Measurements from ENCODE around the gene HOXA11.

The HOXA11 gene

GRCh38 chr7:27211084-27211446 is 26.0 kb upstream of the HOXA11 start:
- H3K9me3 Mint-ChIP-seq, result no peaks in the 10 kb centered on the region
- H3K27ac Mint-ChIP-seq, result no peak overlapping the region
- peaks cover 29% of the 10 kb centered on the region for H3K4me1 Mint-ChIP-seq
- ATAC-seq (no peak), DNase-seq (no peak)
- peaks cover 100% of the 10 kb centered on the region for H3K27me3 Mint-ChIP-seq
- no peak overlapping the region for H3K4me3 Mint-ChIP-seq

- peak overlapping the region; percentile 45 to 57 for H3K4me3 Mint-ChIP-seq
- H3K27ac Mint-ChIP-seq, result no peak overlapping the region
- ATAC-seq, result peak; percentile 56
Measured at GRCh38 chr7:27210441-27211083, 25.5 kb upstream of the HOXA11 start.

GRCh38 chr7:27209933-27210440 is 25.0 kb upstream of the HOXA11 start:
- Mint-ChIP-seq H3K4me1 (peaks cover 40% of the 10 kb centered on the region), H3K27me3 (peaks cover 100% of the 10 kb centered on the region), H3K9me3 (no peaks in the 10 kb centered on the region), H3K27ac (no peak overlapping the region), H3K4me3 (peak overlapping the region; percentile 13 to 45)
- DNase-seq (no peak), ATAC-seq (no peak)

More at GRCh38 chr7:27210441-27211083, 25.5 kb upstream of the HOXA11 start:
- peak in 1 of 2 donors; percentile 43 for DNase-seq
- H3K9me3 Mint-ChIP-seq, result no peaks in the 10 kb centered on the region
- peaks cover 34% of the 10 kb centered on the region for H3K4me1 Mint-ChIP-seq
- H3K27me3 Mint-ChIP-seq, result peaks cover 100% of the 10 kb centered on the region

- no peak for DNase-seq
- Mint-ChIP-seq H3K27me3 (peaks cover 100% of the 10 kb centered on the region), H3K9me3 (no peaks in the 10 kb centered on the region), H3K4me3 (no peak overlapping the region), H3K4me1 (peaks cover 44% of the 10 kb centered on the region), H3K27ac (no peak overlapping the region)
- no peak for ATAC-seq
Measured at GRCh38 chr7:27208998-27209397, 24.0 kb upstream of the HOXA11 start.

GRCh38 chr7:27207348-27207985 is 22.4 kb upstream of the HOXA11 start:
- Mint-ChIP-seq H3K27ac (no peak overlapping the region), H3K27me3 (peaks cover 100% of the 10 kb centered on the region), H3K4me3 (no peak overlapping the region), H3K4me1 (peaks cover 44% of the 10 kb centered on the region), H3K9me3 (no peaks in the 10 kb centered on the region)
- no peak for DNase-seq
- ATAC-seq, result no peak

GRCh38 chr7:27205325-27206280 is 20.6 kb upstream of the HOXA11 start:
- peaks cover 100% of the 10 kb centered on the region for H3K27me3 Mint-ChIP-seq
- DNase-seq, result no peak
- no peaks in the 10 kb centered on the region for H3K9me3 Mint-ChIP-seq
- H3K4me3 Mint-ChIP-seq, result peak overlapping the region; percentile 15 to 35
- no peak for ATAC-seq
- peaks cover 56% of the 10 kb centered on the region for H3K4me1 Mint-ChIP-seq
- H3K27ac Mint-ChIP-seq, result peak overlapping the region in 1 of 2 donors; percentile 43

- peak overlapping the region in 1 of 2 donors; percentile 81 for H3K27ac Mint-ChIP-seq
Measured at GRCh38 chr7:27204851-27205322, 19.9 kb upstream of the HOXA11 start.

GRCh38 chr7:27203964-27204594 is 19.0 kb upstream of the HOXA11 start:
- no peak for DNase-seq
- Mint-ChIP-seq H3K27me3 (peaks cover 99% of the 10 kb centered on the region), H3K27ac (no peak overlapping the region), H3K4me3 (no peak overlapping the region), H3K4me1 (peaks cover 62% of the 10 kb centered on the region), H3K9me3 (no peaks in the 10 kb centered on the region)
- no peak for ATAC-seq

More at GRCh38 chr7:27204851-27205322, 19.9 kb upstream of the HOXA11 start:
- Mint-ChIP-seq H3K27me3 (peaks cover 100% of the 10 kb centered on the region), H3K4me1 (peaks cover 57% of the 10 kb centered on the region), H3K9me3 (no peaks in the 10 kb centered on the region), H3K4me3 (peak overlapping the region; percentile 6 to 53)
- ATAC-seq, result no peak
- DNase-seq, result no peak

- H3K4me1 Mint-ChIP-seq, result peaks cover 68% of the 10 kb centered on the region
- no peak overlapping the region for H3K4me3 Mint-ChIP-seq
- no peaks in the 10 kb centered on the region for H3K9me3 Mint-ChIP-seq
- ATAC-seq, result no peak
- no peak overlapping the region for H3K27ac Mint-ChIP-seq
- no peak for DNase-seq
- H3K27me3 Mint-ChIP-seq, result peaks cover 99% of the 10 kb centered on the region
Measured at GRCh38 chr7:27203365-27203953, 18.4 kb upstream of the HOXA11 start.

GRCh38 chr7:27202862-27203134 is 17.8 kb upstream of the HOXA11 start:
- no peak overlapping the region for H3K4me3 Mint-ChIP-seq
- H3K27me3 Mint-ChIP-seq, result peaks cover 99% of the 10 kb centered on the region
- ATAC-seq (no peak), DNase-seq (no peak)
- H3K27ac Mint-ChIP-seq, result no peak overlapping the region
- H3K4me1 Mint-ChIP-seq, result peaks cover 73% of the 10 kb centered on the region
- no peaks in the 10 kb centered on the region for H3K9me3 Mint-ChIP-seq

GRCh38 chr7:27202018-27202861 is 17.2 kb upstream of the HOXA11 start:
- Mint-ChIP-seq H3K4me3 (peak overlapping the region; percentile 47 to 73), H3K27me3 (peaks cover 99% of the 10 kb centered on the region), H3K4me1 (peaks cover 73% of the 10 kb centered on the region), H3K27ac (no peak overlapping the region), H3K9me3 (no peaks in the 10 kb centered on the region)
- ATAC-seq (no peak), DNase-seq (no peak)

GRCh38 chr7:27201580-27202017 is 16.6 kb upstream of the HOXA11 start:
- Mint-ChIP-seq H3K27me3 (peaks cover 98% of the 10 kb centered on the region), H3K4me1 (peaks cover 73% of the 10 kb centered on the region), H3K27ac (no peak overlapping the region), H3K4me3 (peak overlapping the region; percentile 47 to 92), H3K9me3 (no peaks in the 10 kb centered on the region)
- no peak for DNase-seq
- no peak for ATAC-seq

GRCh38 chr7:27200761-27201579 is 15.9 kb upstream of the HOXA11 start:
- DNase-seq (no peak), ATAC-seq (peak; percentile 35)
- Mint-ChIP-seq H3K27ac (no peak overlapping the region), H3K4me1 (peaks cover 71% of the 10 kb centered on the region), H3K9me3 (no peaks in the 10 kb centered on the region), H3K27me3 (peaks cover 98% of the 10 kb centered on the region), H3K4me3 (peak overlapping the region; percentile 47 to 92)

Measured in stimulated activated naive CD8-positive, alpha-beta T cell treated with anti-CD3 and anti-CD28 coated beads, Interleukin-15, amount 100 ng/mL, for 72 hours (primary cell).